SK-N-SH treated with all-trans-retinoic acid at 6 μM for 48 hours (cell line): ENCODE data around the gene IL17C.

Experiments
- BACH2 ChIP-seq: fragments of 250-450 bp; sonication (Bioruptor Pico); IDR thresholded peaks from 2 replicates; pipeline ENCODE4 v1.9.0; 2021; ENCODE audit warnings: mild to moderate bottlenecking, borderline replicate concordance
- POU6F1 ChIP-seq: fragments of 250-450 bp; sonication (Bioruptor Pico); IDR thresholded peaks from 2 replicates; pipeline ENCODE4 v1.8.0; 2021; ENCODE audit warnings: low read depth, mild to moderate bottlenecking, moderate library complexity, borderline replicate concordance
- RARB ChIP-seq: fragments of 250-450 bp; sonication (Bioruptor Pico); IDR thresholded peaks from 2 replicates; pipeline ENCODE4 v1.8.0; 2021; ENCODE audit warnings: mild to moderate bottlenecking, moderate library complexity
- TCF4 ChIP-seq: fragments of 250-450 bp; sonication (Bioruptor Pico); IDR thresholded peaks from 2 replicates; pipeline ENCODE4 v1.8.0; 2021; ENCODE audit warnings: mild to moderate bottlenecking, moderate library complexity, borderline replicate concordance
- ZFP3 ChIP-seq: fragments of 250-450 bp; sonication (Bioruptor Pico); IDR thresholded peaks from 2 replicates; pipeline ENCODE4 v1.5.0; 2020; ENCODE audit warnings: mild to moderate bottlenecking, moderate library complexity
- ZNF70 ChIP-seq: fragments of 450-650 bp; formaldehyde crosslinking; IDR thresholded peaks from 2 replicates; pipeline ENCODE4 v1.5.0; 2020; ENCODE audit warnings: mild to moderate bottlenecking, moderate library complexity
- TF ChIP-seq, protein P1 (sequence below): fragments of 250-450 bp; sonication (Bioruptor Pico); IDR thresholded peaks from 2 replicates; pipeline ENCODE4 v1.8.0; 2020; ENCODE audit warnings: mild to moderate bottlenecking, moderate library complexity, borderline replicate concordance
- TF ChIP-seq, protein P2 (sequence below): fragments of 250-450 bp; sonication (Bioruptor Pico); IDR thresholded peaks from 2 replicates; pipeline ENCODE4 v1.5.1; 2020; ENCODE audit warnings: low read depth, mild to moderate bottlenecking, moderate library complexity
- TF ChIP-seq, protein P3 (sequence below): fragments of 250-450 bp; sonication (Bioruptor Pico); IDR thresholded peaks from 2 replicates; pipeline ENCODE4 v1.5.0; 2020; ENCODE audit warnings: mild to moderate bottlenecking, moderate library complexity

- TF ChIP-seq POU6F1 (CRISPR knock-in tag) (no peak), ZFP3 (CRISPR knock-in tag) (no peak), RARB (no peak), BACH2 (CRISPR knock-in tag) (no peak), TCF4 (CRISPR knock-in tag) (no peak), ZNF70 (CRISPR knock-in tag) (no peak)
- TF ChIP-seq, protein P1, sequence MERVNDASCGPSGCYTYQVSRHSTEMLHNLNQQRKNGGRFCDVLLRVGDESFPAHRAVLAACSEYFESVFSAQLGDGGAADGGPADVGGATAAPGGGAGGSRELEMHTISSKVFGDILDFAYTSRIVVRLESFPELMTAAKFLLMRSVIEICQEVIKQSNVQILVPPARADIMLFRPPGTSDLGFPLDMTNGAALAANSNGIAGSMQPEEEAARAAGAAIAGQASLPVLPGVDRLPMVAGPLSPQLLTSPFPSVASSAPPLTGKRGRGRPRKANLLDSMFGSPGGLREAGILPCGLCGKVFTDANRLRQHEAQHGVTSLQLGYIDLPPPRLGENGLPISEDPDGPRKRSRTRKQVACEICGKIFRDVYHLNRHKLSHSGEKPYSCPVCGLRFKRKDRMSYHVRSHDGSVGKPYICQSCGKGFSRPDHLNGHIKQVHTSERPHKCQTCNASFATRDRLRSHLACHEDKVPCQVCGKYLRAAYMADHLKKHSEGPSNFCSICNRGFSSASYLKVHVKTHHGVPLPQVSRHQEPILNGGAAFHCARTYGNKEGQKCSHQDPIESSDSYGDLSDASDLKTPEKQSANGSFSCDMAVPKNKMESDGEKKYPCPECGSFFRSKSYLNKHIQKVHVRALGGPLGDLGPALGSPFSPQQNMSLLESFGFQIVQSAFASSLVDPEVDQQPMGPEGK (CRISPR knock-in tag) = no peak
- TF ChIP-seq, protein P2, sequence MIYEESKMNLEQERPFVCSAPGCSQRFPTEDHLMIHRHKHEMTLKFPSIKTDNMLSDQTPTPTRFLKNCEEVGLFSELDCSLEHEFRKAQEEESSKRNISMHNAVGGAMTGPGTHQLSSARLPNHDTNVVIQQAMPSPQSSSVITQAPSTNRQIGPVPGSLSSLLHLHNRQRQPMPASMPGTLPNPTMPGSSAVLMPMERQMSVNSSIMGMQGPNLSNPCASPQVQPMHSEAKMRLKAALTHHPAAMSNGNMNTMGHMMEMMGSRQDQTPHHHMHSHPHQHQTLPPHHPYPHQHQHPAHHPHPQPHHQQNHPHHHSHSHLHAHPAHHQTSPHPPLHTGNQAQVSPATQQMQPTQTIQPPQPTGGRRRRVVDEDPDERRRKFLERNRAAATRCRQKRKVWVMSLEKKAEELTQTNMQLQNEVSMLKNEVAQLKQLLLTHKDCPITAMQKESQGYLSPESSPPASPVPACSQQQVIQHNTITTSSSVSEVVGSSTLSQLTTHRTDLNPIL (CRISPR knock-in tag) = no peak
- TF ChIP-seq, protein P3, sequence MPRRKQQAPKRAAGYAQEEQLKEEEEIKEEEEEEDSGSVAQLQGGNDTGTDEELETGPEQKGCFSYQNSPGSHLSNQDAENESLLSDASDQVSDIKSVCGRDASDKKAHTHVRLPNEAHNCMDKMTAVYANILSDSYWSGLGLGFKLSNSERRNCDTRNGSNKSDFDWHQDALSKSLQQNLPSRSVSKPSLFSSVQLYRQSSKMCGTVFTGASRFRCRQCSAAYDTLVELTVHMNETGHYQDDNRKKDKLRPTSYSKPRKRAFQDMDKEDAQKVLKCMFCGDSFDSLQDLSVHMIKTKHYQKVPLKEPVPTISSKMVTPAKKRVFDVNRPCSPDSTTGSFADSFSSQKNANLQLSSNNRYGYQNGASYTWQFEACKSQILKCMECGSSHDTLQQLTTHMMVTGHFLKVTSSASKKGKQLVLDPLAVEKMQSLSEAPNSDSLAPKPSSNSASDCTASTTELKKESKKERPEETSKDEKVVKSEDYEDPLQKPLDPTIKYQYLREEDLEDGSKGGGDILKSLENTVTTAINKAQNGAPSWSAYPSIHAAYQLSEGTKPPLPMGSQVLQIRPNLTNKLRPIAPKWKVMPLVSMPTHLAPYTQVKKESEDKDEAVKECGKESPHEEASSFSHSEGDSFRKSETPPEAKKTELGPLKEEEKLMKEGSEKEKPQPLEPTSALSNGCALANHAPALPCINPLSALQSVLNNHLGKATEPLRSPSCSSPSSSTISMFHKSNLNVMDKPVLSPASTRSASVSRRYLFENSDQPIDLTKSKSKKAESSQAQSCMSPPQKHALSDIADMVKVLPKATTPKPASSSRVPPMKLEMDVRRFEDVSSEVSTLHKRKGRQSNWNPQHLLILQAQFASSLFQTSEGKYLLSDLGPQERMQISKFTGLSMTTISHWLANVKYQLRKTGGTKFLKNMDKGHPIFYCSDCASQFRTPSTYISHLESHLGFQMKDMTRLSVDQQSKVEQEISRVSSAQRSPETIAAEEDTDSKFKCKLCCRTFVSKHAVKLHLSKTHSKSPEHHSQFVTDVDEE = no peak
Observed at GRCh38 chr16:88630941-88631340, 7.4 kb upstream of the IL17C start.
